HUES48 (cell line): ENCODE measurements around the gene LMCD1.

Experiments
- H3K27ac ChIP-seq: one replicate; pipeline ENCODE4 v1.7.0; 2013; ENCODE audit warnings: low read depth, low read length, inconsistent platforms
- H3K27me3 ChIP-seq: 2 replicates; pipeline ENCODE4 v1.6.1; 2013; ENCODE audit warnings: mild to moderate bottlenecking, low read length; ENCODE audit not compliant: control insufficient read depth, insufficient read depth
- H3K36me3 ChIP-seq: 2 replicates; pipeline ENCODE4 v1.6.1; 2013; ENCODE audit warnings: low read length; ENCODE audit not compliant: control insufficient read depth, insufficient read depth
- H3K4me1 ChIP-seq: 2 replicates; pipeline ENCODE4 v1.6.1; 2013; ENCODE audit warnings: mild to moderate bottlenecking, low read length; ENCODE audit not compliant: control insufficient read depth, insufficient read depth
- H3K4me3 ChIP-seq: 2 replicates; pipeline ENCODE4 v1.5.1; 2013; ENCODE audit warnings: mild to moderate bottlenecking, low read depth, low read length
- H3K9ac ChIP-seq: 2 replicates; pipeline ENCODE4 v1.6.1; 2013; ENCODE audit warnings: mild to moderate bottlenecking, low read depth, low read length, moderate library complexity
- H3K9me3 ChIP-seq: 2 replicates; pipeline ENCODE4 v1.6.1; 2013; ENCODE audit warnings: low read length; ENCODE audit not compliant: control insufficient read depth, insufficient read depth

LMCD1 gene

DNA sequence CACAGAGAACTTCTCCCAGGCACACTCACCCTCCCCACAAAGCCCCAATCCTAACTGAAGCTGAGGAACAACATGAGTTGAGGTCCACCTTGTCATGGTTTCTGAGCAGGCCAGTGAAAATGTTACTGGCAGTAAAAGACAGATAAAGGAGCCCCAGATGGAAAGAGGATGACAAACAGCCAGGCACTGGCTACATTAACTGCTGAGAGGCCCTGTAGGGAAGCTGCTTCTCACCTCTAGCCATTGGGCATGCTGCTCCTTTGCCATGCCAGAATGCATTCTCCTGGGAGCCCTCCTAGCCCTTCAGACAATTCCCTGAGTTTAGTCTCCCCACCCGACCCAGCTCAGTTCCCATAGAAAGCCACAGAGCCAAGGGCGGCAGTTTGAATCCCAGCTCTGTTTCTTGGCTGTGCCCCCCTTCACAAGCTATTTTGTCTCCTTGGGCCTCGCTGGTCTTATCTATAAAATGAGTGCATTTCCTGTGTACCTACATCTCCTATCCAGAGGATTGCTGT lies 60.5 kb downstream of the LMCD1 start:
- no peaks in the 10 kb centered on the region for H3K27me3 ChIP-seq
- H3K4me3 ChIP-seq: no peak overlapping the region
- H3K9me3 ChIP-seq: no peaks in the 10 kb centered on the region
- no peaks in the 10 kb centered on the region for H3K4me1 ChIP-seq
- H3K27ac ChIP-seq: no peak overlapping the region
- peaks cover 22% of the 10 kb centered on the region; the same call in 1 of the 2 replicates for H3K36me3 ChIP-seq
- H3K9ac ChIP-seq: no peak overlapping the region

DNA sequence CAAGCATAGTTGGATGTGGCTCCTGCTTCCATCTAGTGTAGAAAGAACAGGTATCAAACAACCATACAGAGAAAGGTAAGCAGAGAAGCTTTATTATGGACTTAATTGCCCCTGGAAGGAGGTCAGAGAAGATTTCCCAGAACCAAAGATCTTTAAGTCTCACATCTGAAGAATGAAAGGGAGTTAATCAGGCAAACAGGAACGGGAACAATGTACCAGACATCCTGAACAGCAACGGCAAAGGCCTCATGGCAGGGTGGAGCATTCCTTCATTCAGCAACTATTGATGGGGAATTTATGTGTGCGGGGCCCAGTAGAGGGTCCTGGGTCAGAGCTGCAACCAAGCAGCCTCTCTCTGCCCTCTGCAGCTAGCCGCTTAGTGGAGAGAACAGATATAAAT lies 61.5 kb downstream of the LMCD1 start:
- peaks cover 25% of the 10 kb centered on the region; the same call in 1 of the 2 replicates for H3K36me3 ChIP-seq
- H3K4me3 ChIP-seq: no peak overlapping the region

DNA sequence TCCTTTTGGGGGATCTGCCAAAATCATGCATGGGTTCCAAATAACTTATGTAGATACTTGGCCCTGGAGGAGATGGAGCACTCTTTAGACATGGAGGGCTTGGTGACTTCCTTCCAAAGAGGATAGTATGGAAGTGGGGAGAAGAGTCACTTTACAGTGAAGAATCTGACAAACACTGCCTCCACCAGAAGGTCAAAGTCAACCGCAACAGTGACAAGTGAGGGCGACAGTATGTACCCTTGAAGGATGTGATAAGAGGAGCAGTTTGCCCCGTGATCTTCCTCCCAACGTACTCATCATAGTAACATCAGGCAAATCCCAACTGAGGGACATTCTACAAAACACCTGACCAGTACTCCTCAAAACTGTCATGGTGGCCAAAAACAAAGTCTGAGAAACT lies 62.0 kb downstream of the LMCD1 start:
- Histone ChIP-seq H3K36me3 (peaks cover 30% of the 10 kb centered on the region), H3K9me3 (no peaks in the 10 kb centered on the region), H3K27me3 (no peaks in the 10 kb centered on the region), H3K27ac (no peak overlapping the region), H3K4me3 (no peak overlapping the region), H3K4me1 (no peaks in the 10 kb centered on the region), H3K9ac (no peak overlapping the region)

More for the DNA sequence above, 61.5 kb downstream of the LMCD1 start:
- Histone ChIP-seq H3K9ac (no peak overlapping the region), H3K27me3 (no peaks in the 10 kb centered on the region), H3K27ac (no peak overlapping the region), H3K9me3 (no peaks in the 10 kb centered on the region), H3K4me1 (no peaks in the 10 kb centered on the region)

DNA sequence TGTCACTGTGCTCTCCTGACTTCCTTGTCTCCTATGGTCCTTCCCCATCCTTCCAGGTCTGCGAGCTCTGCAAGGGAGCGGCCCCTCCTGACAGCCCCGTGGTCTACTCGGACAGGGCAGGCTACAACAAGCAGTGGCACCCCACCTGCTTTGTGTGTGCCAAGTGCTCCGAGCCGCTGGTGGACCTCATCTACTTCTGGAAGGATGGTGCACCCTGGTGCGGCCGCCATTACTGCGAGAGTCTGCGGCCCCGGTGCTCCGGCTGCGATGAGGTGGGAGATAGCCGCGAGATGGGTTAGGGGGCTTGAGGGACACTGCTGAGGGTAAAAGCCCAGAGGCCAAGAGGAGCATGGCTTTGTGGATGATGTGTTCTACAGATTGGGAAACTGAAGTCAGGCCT lies 63.8 kb downstream of the LMCD1 start:
- no peak overlapping the region for H3K27ac ChIP-seq
- no peaks in the 10 kb centered on the region for H3K27me3 ChIP-seq
- no peaks in the 10 kb centered on the region for H3K9me3 ChIP-seq
- H3K36me3 ChIP-seq: peaks cover 39% of the 10 kb centered on the region
- H3K4me3 ChIP-seq: no peak overlapping the region
- no peak overlapping the region for H3K9ac ChIP-seq
- H3K4me1 ChIP-seq: no peaks in the 10 kb centered on the region

DNA sequence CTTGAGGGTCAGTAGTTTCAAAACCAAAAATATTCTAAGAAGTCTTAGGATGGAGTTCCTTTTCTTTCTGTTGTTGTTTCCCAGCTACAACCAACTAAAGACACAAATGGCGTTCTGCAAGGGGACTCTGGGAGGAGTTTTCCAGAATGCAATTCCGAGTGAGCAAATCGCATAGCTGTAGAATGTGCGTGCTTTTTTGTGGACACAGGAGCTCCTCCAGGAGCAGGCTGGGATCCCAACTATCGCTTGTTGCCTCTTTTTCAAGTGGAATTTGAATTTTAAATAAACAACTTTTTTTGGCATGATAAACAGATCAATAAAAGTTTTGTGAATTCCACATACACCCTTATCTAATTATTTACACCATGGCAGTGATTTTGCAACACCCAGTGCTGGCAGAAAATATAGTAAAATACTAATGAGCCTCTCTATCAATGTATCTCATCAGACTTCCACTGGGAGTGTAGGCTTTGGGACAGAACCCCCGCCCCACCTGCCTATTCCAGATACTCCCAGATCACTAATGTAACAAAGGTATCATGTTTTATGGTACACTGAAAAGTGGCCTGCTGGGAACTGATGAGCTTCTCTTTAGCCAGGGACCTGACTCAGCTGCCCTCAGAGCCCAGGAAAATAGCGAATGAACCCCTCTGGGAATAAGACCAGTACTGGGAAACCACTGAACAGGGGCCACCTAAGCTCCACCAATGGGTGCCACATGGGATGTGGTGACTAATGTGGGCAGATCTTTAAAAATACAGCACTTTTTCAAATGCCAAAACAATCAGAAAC lies 66.4 kb downstream of the LMCD1 start:
- no peak overlapping the region for H3K9ac ChIP-seq
- no peaks in the 10 kb centered on the region for H3K27me3 ChIP-seq
- H3K4me3 ChIP-seq: no peak overlapping the region
- no peaks in the 10 kb centered on the region for H3K4me1 ChIP-seq
- peaks cover 39% of the 10 kb centered on the region for H3K36me3 ChIP-seq
- H3K9me3 ChIP-seq: no peaks in the 10 kb centered on the region
- H3K27ac ChIP-seq: no peak overlapping the region

DNA sequence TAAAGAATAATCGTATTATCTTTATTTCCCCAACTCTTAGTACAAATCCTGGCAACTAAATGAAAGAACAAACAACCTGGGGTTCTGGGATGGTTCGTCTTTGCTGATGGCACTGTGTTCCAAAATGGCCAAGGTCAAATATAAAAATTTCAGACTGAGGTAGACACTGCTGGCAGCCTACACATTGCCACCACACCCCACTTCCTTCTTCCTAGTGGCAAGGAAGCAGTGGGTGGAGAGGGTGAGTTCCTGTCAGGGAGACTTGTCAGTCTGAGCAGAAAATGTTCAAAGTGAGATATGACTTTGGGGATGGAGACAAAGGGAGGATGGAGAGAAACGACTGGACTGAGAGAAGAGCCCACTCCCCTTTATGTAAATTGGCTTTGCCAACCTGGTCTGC lies 69.6 kb downstream of the LMCD1 start:
- H3K9me3 ChIP-seq: no peaks in the 10 kb centered on the region
- no peak overlapping the region for H3K27ac ChIP-seq
- H3K4me3 ChIP-seq: no peak overlapping the region
- H3K4me1 ChIP-seq: no peaks in the 10 kb centered on the region
- H3K27me3 ChIP-seq: no peaks in the 10 kb centered on the region
- H3K36me3 ChIP-seq: peaks cover 29% of the 10 kb centered on the region
- no peak overlapping the region for H3K9ac ChIP-seq

DNA sequence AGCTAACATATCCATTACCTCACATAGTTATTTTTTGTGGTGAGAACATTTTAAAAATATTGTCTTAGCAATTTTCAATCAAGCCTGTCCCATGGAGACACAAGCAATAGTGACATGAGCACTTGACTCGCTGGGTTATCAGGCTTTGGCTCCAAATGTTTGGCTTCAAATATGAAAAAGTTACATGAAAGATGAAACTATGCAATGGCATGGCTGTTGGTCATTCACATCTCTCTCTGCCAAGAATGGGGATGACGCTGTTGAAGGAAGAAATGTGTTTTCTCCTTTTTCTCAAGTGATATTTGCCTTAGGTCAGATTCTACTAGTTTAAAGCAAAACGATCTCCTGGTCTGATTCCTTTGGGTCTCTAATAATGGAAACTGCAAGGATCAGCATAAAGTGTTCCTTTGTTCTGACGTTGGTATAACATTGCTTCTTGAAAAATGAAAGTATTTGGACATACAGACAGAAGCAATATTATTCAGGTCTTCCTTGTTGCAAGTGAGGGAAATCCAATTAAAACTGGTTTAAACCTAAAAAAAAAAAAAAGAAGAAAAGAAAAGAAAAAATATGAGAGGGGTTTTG lies 71.8 kb downstream of the LMCD1 start:
- Histone ChIP-seq H3K4me1 (no peaks in the 10 kb centered on the region), H3K9ac (no peak overlapping the region), H3K36me3 (peaks cover 11% of the 10 kb centered on the region), H3K9me3 (no peaks in the 10 kb centered on the region), H3K27me3 (no peaks in the 10 kb centered on the region), H3K27ac (no peak overlapping the region), H3K4me3 (no peak overlapping the region)

DNA sequence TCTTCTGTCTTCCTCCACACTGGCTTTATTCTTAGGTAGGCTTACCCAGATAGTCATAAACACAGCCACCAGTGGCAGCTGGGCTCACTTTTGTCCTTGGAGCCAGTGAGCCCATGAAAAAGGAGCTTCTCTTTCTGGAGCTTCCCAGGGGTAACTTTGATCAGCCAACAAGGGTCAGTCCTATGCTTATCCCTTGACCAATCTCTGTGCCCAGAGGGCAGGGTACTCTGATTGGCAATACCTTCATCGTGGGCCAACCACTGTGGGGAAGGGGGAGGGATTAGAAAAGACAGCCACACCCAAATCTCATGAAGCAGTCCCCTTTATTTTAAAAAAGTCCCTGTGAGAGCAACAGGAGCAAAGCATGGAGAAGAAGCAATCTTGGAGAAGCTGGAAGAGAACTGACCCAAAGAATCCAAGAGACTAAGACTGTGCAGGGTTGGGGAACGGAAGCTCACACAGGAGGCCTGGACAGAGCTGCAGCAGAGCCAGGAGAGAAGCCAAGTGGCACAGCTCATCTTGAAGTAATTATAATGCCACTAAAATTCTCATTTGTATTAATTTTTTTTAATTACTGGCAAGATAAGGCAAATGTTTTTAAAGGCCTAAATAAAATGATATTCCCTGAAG lies 72.5 kb downstream of the LMCD1 start:
- no peak overlapping the region for H3K9ac ChIP-seq
- H3K27ac ChIP-seq: no peak overlapping the region
- no peaks in the 10 kb centered on the region for H3K4me1 ChIP-seq
- H3K9me3 ChIP-seq: no peaks in the 10 kb centered on the region
- no peaks in the 10 kb centered on the region for H3K27me3 ChIP-seq
- peaks cover 4% of the 10 kb centered on the region; the same call in 1 of the 2 replicates for H3K36me3 ChIP-seq
- H3K4me3 ChIP-seq: no peak overlapping the region

DNA sequence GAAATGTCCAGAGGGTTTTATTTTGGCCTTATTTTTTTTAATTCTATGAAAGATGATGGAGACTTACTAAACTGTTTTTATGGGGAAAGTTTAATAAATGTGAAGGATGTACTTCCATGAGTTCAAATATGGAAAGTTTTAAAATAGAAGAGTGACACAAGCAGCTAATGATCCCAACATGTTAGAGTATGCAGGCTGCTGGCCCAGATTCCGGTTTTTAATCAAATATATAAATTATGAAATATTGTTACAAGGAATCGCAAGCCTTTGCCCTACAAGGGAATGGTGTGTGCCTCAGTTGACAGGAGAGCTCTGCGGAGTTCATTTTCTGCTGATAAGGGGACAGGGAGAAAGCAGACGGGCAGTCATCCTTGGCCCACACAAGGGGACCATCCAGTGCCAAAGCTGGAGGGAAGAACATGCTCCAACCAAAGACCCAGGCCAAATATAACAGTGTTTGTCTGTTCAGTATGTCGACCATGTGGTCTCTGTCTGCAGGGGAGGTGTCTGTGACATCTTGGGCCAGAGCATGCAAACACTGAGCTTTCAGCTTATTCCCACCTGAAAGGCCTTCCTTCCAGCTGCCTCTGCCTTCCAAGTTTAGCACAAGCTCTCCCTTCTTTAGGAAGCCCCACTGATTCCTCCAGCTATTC lies 73.2 kb downstream of the LMCD1 start:
- Histone ChIP-seq H3K9ac (no peak overlapping the region), H3K36me3 (no peaks in the 10 kb centered on the region), H3K9me3 (no peaks in the 10 kb centered on the region), H3K27ac (no peak overlapping the region), H3K4me1 (no peaks in the 10 kb centered on the region), H3K4me3 (no peak overlapping the region), H3K27me3 (no peaks in the 10 kb centered on the region)

DNA sequence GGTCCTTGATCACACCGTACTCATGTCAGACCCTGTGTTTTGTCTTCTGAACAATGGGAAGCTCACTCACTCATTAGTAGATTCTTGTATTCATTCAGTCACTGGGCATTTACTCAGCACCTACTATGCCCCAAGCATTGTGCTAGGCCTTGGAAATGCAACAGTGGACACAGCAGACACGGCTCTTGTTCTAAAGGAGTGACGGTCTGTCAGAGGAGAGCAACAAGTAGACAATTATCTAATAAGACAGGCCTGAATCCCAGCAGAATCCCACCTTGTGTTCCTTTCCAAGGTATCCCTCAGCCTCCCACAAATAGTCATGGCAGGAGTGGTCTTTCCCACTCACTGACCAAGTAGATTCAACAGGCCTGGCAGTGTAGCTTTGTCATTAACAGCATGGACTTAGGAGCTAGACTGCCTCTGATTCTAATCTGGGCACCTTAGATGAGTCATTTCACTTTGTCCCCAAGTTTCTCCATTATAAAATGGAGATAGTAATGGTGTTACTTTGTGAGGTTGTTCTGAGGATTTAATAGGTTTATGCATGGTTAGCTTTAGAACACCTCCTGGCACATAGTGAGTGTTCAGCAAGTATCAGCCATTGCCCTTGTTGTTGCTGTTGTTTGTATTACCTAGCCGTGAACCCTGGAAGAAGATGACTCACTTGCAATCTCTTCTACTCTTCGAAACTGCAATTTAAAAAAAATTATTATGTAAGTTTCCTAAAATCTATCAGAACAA lies 73.9 kb downstream of the LMCD1 start:
- H3K27ac ChIP-seq: no peak overlapping the region
- no peaks in the 10 kb centered on the region for H3K9me3 ChIP-seq
- no peaks in the 10 kb centered on the region for H3K27me3 ChIP-seq
- H3K4me1 ChIP-seq: no peaks in the 10 kb centered on the region
- no peak overlapping the region for H3K9ac ChIP-seq
- no peak overlapping the region for H3K4me3 ChIP-seq
- no peaks in the 10 kb centered on the region for H3K36me3 ChIP-seq
